GM12801 (cell line): ENCODE measurements around the gene LRRC75B.

ENCODE experiments used
- TF ChIP-seq, protein P1 (sequence below): IDR thresholded peaks from one replicate; pipeline ENCODE4 v1.5.1; 2011; ENCODE audit warnings: control low read depth; ENCODE audit not compliant: insufficient read length; ENCODE audit errors: extremely low read depth

Gene LRRC75B

DNA sequence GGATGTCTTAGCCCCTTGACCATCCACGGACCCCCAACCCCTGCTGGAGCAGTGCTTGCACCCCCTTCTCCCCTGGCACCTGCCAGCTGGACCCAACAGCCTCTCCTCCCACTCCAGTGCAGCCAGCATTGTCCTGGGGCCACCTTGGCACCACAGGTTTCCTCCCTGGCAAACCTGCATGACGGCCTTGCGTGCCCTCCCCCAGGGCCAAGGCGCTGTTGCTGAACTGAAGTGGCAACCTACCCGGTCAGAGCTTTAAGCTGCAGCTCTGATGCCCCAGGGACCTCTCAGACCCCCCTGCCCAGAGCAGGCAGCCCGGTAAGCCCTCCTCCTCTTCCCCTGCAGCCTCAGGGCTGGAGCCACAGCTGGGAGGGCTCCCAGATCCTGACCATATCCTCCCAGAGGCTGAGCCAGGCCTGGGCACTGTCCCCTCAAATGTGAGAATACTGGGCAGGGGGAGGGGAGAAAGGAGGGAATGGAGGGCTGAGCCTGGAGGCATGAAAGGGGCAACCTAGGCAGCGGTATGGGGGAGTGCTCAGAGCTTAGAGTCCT, 1.8 kb upstream of the LRRC75B start:
- TF ChIP-seq, protein P1, sequence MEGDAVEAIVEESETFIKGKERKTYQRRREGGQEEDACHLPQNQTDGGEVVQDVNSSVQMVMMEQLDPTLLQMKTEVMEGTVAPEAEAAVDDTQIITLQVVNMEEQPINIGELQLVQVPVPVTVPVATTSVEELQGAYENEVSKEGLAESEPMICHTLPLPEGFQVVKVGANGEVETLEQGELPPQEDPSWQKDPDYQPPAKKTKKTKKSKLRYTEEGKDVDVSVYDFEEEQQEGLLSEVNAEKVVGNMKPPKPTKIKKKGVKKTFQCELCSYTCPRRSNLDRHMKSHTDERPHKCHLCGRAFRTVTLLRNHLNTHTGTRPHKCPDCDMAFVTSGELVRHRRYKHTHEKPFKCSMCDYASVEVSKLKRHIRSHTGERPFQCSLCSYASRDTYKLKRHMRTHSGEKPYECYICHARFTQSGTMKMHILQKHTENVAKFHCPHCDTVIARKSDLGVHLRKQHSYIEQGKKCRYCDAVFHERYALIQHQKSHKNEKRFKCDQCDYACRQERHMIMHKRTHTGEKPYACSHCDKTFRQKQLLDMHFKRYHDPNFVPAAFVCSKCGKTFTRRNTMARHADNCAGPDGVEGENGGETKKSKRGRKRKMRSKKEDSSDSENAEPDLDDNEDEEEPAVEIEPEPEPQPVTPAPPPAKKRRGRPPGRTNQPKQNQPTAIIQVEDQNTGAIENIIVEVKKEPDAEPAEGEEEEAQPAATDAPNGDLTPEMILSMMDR: no peak

DNA sequence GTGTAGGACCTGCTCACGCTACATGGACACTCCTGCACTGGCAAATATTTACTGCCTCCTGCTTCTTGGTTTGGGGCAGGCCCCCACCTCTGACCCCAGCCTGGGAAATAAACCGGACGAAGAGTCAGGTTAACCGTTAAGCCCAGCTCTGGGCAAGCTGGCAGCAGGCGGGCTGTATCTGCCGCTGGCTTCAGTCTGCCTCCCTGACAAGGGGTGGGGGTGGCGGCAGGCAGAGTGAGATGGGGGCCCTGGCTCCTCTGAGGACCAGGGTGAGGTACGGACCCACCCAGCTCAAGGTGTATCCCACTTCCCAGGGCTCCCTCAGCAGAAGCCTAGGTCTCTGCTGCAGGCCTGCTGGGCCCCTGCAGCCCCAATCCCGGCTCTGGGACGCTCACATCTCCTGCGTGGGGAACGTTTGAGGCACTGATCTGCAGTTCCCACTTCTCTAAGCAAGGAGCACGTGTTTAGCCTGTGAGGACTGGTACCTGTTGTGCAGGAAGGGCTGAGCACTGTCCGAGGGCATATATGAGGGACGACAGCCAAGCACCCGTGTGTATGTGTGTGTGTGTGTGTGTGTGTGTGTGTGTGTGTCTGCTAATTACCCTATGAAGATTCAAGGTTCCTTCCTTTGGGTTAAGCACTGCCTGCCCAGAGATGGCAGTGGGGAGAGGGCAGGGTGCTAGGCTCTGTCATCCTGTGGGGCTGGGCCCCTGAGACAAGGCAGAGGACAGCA, 1.1 kb upstream of the LRRC75B start:
- TF ChIP-seq, protein P1: no peak

DNA sequence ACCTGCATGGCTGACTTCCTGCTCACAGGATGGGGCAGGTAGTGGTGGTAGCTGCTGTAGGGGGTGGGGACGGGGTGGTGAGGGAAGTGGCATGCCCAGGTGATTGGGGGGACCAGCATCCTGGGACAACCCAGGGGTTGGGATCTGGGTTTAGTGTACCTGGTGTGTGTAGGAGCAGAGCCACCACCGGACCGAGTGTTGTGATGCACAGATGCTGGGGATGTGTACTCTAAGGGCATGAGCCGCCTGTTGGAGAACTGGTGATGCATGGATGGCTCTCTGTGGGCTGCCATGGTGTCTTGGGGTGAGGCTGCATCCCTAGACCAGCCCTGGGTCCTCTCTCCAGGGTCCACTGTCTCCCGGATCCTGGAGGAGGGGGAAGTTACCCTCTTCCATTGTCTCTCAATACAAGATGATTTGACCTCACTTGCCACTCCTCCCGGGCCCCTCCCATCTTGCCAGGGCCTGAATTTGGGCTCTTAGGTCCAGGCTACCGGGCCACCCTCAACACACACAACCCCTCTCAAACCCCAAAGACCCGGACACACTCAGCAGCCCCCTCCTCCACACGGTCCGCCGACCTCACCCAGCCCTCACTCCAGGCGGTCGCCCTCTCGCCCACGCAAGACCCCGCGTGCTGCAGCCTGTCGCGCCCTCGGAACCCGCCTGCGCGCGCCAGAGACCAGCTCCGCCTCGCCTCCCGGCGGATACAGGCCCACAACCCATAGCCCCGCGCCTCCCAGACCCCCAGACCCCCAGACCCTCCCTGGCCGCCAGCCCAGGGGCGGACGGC, 619 bp downstream of the LRRC75B start:
- TF ChIP-seq, protein P1: no peak

DNA sequence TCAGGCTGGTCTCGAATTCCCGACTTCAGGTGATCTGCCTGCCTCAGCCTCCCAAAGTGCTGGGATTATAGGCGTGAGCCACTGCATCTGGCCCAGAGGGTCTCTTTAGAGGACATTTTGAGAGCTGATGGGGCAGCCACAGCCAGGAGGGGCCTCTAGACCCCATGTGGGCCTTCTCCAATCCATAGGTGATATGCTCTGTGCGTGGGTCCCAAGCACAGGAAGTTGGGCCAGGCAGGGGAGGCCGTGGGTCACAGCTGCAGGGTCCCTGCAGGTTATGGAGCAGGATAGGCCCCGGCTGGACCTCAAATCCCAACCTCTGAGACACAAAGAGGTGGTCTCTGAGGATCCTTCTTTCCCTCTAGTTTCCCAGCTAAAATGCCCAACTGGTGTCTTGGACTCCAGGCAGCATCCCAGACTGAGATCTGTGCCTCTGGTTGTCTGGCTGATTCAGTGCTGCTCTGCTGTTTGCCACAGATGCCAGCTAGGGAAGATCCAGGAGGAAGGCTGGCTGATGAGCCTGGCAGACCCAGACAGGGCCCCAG, 1.5 kb downstream of the LRRC75B start:
- TF ChIP-seq, protein P1: no peak

DNA sequence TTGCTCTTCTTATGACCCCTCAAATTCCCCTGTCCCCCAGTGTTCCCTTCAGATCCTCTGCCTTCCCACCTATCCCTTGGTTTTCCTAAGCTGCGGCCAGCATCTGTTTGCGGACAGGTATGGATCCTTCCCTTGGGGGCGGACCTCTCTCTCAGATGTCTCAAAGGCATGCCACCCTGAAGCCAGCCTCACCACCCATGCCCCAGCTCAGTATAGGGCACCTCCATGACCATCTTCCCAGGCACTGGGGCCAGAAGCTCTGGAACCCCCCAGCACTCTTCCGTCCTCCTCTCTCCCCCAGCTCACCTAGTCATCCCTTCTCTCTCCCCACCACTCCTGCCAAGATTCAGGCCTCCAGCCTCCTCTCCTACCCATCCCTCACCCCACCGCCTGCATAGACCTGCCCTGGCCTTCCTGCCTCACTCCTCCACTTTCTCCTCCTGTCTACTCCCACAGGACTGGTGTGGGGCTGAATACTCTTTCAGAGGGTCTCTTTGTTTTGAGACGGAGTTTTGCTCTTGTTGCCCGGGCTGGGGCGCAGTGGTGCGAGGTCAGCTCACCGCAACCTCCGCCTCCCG, 2.2 kb downstream of the LRRC75B start:
- TF ChIP-seq, protein P1: no peak

DNA sequence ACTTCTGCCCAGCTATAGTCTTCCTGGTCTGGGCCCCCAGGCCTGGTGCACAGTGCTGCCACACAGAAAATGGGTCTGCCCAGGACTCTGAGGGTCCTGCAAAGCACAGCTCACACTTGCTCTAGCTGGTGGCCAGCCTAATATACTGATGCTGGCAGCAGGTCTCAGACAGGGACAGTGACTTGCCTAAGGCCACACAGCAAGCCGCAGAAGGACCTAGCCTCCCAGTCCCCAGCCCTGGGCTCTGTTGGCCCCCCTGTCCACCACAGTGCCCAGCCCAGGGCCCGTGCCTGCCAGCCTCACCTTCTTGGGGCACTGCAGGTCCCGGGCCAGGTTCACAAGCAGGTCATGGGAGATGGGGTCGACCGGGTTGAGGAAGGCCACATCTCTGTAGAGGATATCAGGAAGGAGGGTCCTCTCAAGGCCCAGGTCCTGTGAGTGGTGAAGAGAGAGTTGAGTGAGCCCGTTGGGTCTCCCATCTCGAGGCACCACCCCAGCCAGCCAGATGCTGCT, 3.3 kb downstream of the LRRC75B start:
- TF ChIP-seq, protein P1: no peak
